HEK293 (cell line): Measurements from ENCODE around the gene CTIF.

Source experiments
- CTCF ChIA-PET: fragments of 350-600 bp; formaldehyde crosslinking; extraction: SDS; loops from one replicate; lab custom pipeline; 2021; ENCODE audit warnings: antibody characterized with exemption; lab: Yijun Ruan, JAX
- POLR2A ChIA-PET: fragments of 300-600 bp; formaldehyde crosslinking; extraction: SDS; loops from one replicate; lab custom pipeline; 2020; ENCODE audit warnings: antibody characterized with exemption, inconsistent platforms; lab: Yijun Ruan, JAX
- H3K27ac ChIP-seq: fragments of 200-500 bp; sonication (Bioruptor generic); 2 replicates; pipeline ENCODE4 v1.5.1; 2014; ENCODE audit warnings: low read depth, low read length, control low read depth, inconsistent platforms; ENCODE audit errors: extremely low read depth
- H3K36me3 ChIP-seq, 2 experiments: fragments of 200-500 bp in 1 of 2; sonication (Bioruptor generic) in 1 of 2; 1 replicate in 1 of 2; 2 replicates in 1 of 2; pipeline ENCODE4 v1.5.1; 2014 to 2017; ENCODE audit warnings: inconsistent platforms in 2 of 2, low read length in 2 of 2; ENCODE audit not compliant: control insufficient read depth in 2 of 2, insufficient read depth in 1 of 2
- H3K4me1 ChIP-seq: fragments of 200-500 bp; sonication (Bioruptor generic); 2 replicates; pipeline ENCODE4 v1.5.1; 2014; ENCODE audit warnings: mild to moderate bottlenecking, low read length, inconsistent platforms; ENCODE audit not compliant: control insufficient read depth, insufficient read depth
- H3K4me3 ChIP-seq: 2 replicates; pipeline ENCODE4 v1.5.1; 2011; ENCODE audit warnings: low read depth, mild to moderate bottlenecking, control low read depth, low read length, moderate library complexity
- H3K9me3 ChIP-seq: fragments of 200-500 bp; sonication (Bioruptor generic); 2 replicates; pipeline ENCODE4 v1.5.1; 2014; ENCODE audit warnings: low read depth, low read length, inconsistent platforms; ENCODE audit not compliant: control insufficient read depth, insufficient read depth
- GLI4 ChIP-seq: fragments of 450-650 bp; formaldehyde crosslinking; IDR thresholded peaks from 2 replicates; pipeline ENCODE4 v1.5.1; 2016; ENCODE audit warnings: missing biosample characterization, missing genetic modification characterization
- HOXA7 ChIP-seq: sonication (generic); formaldehyde crosslinking; IDR thresholded peaks from 2 replicates; pipeline ENCODE4 v1.8.1; 2022; ENCODE audit warnings: missing genetic modification reagents, borderline replicate concordance
- KLF17 ChIP-seq: fragments of 450-650 bp; formaldehyde crosslinking; IDR thresholded peaks from 2 replicates; pipeline ENCODE4 v1.5.1; 2016; ENCODE audit warnings: missing biosample characterization, missing genetic modification characterization
- OSR2 ChIP-seq: fragments of 450-650 bp; formaldehyde crosslinking; IDR thresholded peaks from 2 replicates; pipeline ENCODE4 v1.5.1; 2016; ENCODE audit warnings: missing biosample characterization, missing genetic modification characterization
- REST ChIP-seq: fragments of 450-650 bp; formaldehyde crosslinking; IDR thresholded peaks from 2 replicates; pipeline ENCODE4 v1.5.1; 2016; ENCODE audit warnings: missing biosample characterization, missing genetic modification characterization
- ZBTB10 ChIP-seq: fragments of 450-650 bp; formaldehyde crosslinking; IDR thresholded peaks from 2 replicates; pipeline ENCODE4 v1.5.1; 2016; ENCODE audit warnings: missing biosample characterization, missing genetic modification characterization
- ZBTB20 ChIP-seq: fragments of 450-650 bp; formaldehyde crosslinking; IDR thresholded peaks from 2 replicates; pipeline ENCODE4 v1.5.1; 2016; ENCODE audit warnings: missing biosample characterization, missing genetic modification characterization
- ZBTB49 ChIP-seq: fragments of 450-650 bp; formaldehyde crosslinking; IDR thresholded peaks from 2 replicates; pipeline ENCODE4 v1.5.1; 2016; ENCODE audit warnings: missing biosample characterization, missing genetic modification characterization, low read depth
- ZNF10 ChIP-seq: fragments of 450-650 bp; formaldehyde crosslinking; IDR thresholded peaks from 2 replicates; pipeline ENCODE4 v1.5.1; 2017; ENCODE audit warnings: missing biosample characterization, missing genetic modification characterization
- ZNF174 ChIP-seq: fragments of 450-650 bp; formaldehyde crosslinking; IDR thresholded peaks from 2 replicates; pipeline ENCODE4 v1.5.0; 2017; ENCODE audit warnings: missing biosample characterization, mild to moderate bottlenecking, missing genetic modification characterization
- ZNF221 ChIP-seq: fragments of 450-650 bp; formaldehyde crosslinking; IDR thresholded peaks from 2 replicates; pipeline ENCODE4 v1.5.1; 2017; ENCODE audit warnings: missing biosample characterization, missing genetic modification characterization, borderline replicate concordance
- ZNF24 ChIP-seq: fragments of 450-650 bp; formaldehyde crosslinking; IDR thresholded peaks from 2 replicates; pipeline ENCODE4 v1.5.1; 2016; ENCODE audit warnings: missing biosample characterization, missing genetic modification characterization
- ZNF354C ChIP-seq: fragments of 450-650 bp; formaldehyde crosslinking; IDR thresholded peaks from 2 replicates; pipeline ENCODE4 v1.5.1; 2016; ENCODE audit warnings: missing biosample characterization, missing genetic modification characterization, low read depth, borderline replicate concordance
- ZNF404 ChIP-seq: fragments of 450-650 bp; formaldehyde crosslinking; IDR thresholded peaks from 2 replicates; pipeline ENCODE4 v1.5.1; 2017; ENCODE audit warnings: missing biosample characterization, missing genetic modification characterization
- ZNF449 ChIP-seq: fragments of 450-650 bp; formaldehyde crosslinking; IDR thresholded peaks from 2 replicates; pipeline ENCODE4 v1.5.1; 2017; ENCODE audit warnings: missing biosample characterization, mild to moderate bottlenecking, missing genetic modification characterization, moderate library complexity
- ZNF514 ChIP-seq: fragments of 450-650 bp; formaldehyde crosslinking; IDR thresholded peaks from 2 replicates; pipeline ENCODE4 v1.5.1; 2016; ENCODE audit warnings: missing biosample characterization, missing genetic modification characterization
- ZNF561 ChIP-seq: fragments of 450-650 bp; IDR thresholded peaks from 2 replicates; pipeline ENCODE4 v1.5.1; 2018; ENCODE audit warnings: missing biosample characterization, missing genetic modification characterization, borderline replicate concordance
- ZNF596 ChIP-seq: fragments of 450-650 bp; IDR thresholded peaks from 2 replicates; pipeline ENCODE4 v1.5.0; 2018; ENCODE audit warnings: missing biosample characterization, mild to moderate bottlenecking, missing genetic modification characterization, moderate library complexity
- ZXDB ChIP-seq: fragments of 450-650 bp; formaldehyde crosslinking; IDR thresholded peaks from 2 replicates; pipeline ENCODE4 v1.5.1; 2016; ENCODE audit warnings: missing biosample characterization, missing genetic modification characterization
- TF ChIP-seq, protein P1 (sequence below): fragments of 450-650 bp; formaldehyde crosslinking; IDR thresholded peaks from 2 replicates; pipeline ENCODE4 v1.5.1; 2016; ENCODE audit warnings: missing biosample characterization, missing genetic modification characterization, borderline replicate concordance

CTIF gene

GRCh38 chr18:48828691-48829442, 290.0 kb downstream of the CTIF start:
- CTCF ChIA-PET: interaction anchor here (0.7 to 2.0 kb wide), 10 partner anchors 10 to 410 kb away, joined by 3 to 6 read pairs (median 3); no protein-coding TSS in a partner anchor
- no peaks in the 10 kb centered on the region for H3K9me3 ChIP-seq
- POLR2A ChIA-PET: interaction anchor here (0.7 to 1.9 kb wide), 5 partner anchors 10 to 117 kb away, joined by 3 to 7 read pairs (median 3); no protein-coding TSS in a partner anchor
- H3K27ac ChIP-seq: peak overlapping the region; percentile 82
- H3K4me3 ChIP-seq: no peak overlapping the region
- H3K36me3 ChIP-seq: no peaks in the 10 kb centered on the region
- peaks cover 48% of the 10 kb centered on the region for H3K4me1 ChIP-seq
- TF ChIP-seq ZNF24 (tag by site-specific recombination): no peak
- no peak for TF ChIP-seq ZBTB10 (tag by site-specific recombination)
- no peak for TF ChIP-seq ZNF514 (tag by site-specific recombination)
- TF ChIP-seq ZBTB20 (tag by site-specific recombination): peak; percentile 75
- TF ChIP-seq ZNF404: no peak
- peak; percentile 91 for TF ChIP-seq KLF17
- no peak for TF ChIP-seq ZNF561 (tag by site-specific recombination)
- TF ChIP-seq ZNF449 (tag by site-specific recombination): no peak
- TF ChIP-seq ZNF174 (tag by site-specific recombination): no peak
- no peak for TF ChIP-seq REST
- TF ChIP-seq ZXDB: peak; percentile 91
- no peak for TF ChIP-seq OSR2
- TF ChIP-seq ZNF10 (tag by site-specific recombination): peak; percentile 79
- no peak for TF ChIP-seq GLI4 (tag by site-specific recombination)
- TF ChIP-seq ZNF221: no peak
- TF ChIP-seq ZBTB49 (tag by site-specific recombination): no peak
- TF ChIP-seq, protein P1, sequence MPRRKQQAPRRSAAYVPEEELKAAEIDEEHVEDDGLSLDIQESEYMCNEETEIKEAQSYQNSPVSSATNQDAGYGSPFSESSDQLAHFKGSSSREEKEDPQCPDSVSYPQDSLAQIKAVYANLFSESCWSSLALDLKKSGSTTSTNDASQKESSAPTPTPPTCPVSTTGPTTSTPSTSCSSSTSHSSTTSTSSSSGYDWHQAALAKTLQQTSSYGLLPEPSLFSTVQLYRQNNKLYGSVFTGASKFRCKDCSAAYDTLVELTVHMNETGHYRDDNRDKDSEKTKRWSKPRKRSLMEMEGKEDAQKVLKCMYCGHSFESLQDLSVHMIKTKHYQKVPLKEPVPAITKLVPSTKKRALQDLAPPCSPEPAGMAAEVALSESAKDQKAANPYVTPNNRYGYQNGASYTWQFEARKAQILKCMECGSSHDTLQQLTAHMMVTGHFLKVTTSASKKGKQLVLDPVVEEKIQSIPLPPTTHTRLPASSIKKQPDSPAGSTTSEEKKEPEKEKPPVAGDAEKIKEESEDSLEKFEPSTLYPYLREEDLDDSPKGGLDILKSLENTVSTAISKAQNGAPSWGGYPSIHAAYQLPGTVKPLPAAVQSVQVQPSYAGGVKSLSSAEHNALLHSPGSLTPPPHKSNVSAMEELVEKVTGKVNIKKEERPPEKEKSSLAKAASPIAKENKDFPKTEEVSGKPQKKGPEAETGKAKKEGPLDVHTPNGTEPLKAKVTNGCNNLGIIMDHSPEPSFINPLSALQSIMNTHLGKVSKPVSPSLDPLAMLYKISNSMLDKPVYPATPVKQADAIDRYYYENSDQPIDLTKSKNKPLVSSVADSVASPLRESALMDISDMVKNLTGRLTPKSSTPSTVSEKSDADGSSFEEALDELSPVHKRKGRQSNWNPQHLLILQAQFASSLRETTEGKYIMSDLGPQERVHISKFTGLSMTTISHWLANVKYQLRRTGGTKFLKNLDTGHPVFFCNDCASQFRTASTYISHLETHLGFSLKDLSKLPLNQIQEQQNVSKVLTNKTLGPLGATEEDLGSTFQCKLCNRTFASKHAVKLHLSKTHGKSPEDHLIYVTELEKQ (tag by site-specific recombination): no peak
- TF ChIP-seq HOXA7 (CRISPR knock-in tag): no peak
- TF ChIP-seq ZNF596 (tag by site-specific recombination): peak; percentile 5; the same call in 1 of the 2 replicates
- TF ChIP-seq ZNF354C (tag by site-specific recombination): no peak
